ENCODE data around the gene IKBKG.

DNA sequence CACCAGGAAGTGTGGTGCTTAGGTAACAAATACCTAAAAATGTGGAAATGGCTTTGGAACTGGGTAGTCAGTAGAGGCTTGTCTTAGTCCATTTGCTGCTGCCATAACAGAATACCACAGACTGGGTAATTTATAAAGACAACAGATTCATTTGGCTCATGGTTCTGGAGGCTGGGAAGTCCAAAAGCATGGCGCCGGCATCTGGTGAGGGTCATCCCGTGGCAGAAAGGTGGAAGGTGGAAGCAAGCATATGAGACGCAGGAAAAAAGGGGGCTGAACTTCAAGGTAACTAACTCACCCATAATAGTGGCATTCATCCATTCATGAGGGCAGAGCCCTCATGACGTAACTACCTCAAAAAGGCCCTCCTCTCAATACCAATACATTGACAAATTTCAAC, 38.0 kb upstream of the IKBKG start:
- TF ChIP-seq POLR2AphosphoS5 (IDR thresholded peaks at IDR 0.05; ENCODE audit: low read depth, low read length), result no peak
- TF ChIP-seq POLR2A (IDR thresholded peaks at IDR 0.05; ENCODE audit: low read depth, low read length), result no peak
- no peak for TF ChIP-seq TAF1 (IDR thresholded peaks at IDR 0.05; ENCODE audit: low read depth, low read length)
- no peak for TF ChIP-seq PAX5 (IDR thresholded peaks at IDR 0.05; ENCODE audit: insufficient read depth, low read length, severe bottlenecking)

All from GM12891 (cell line).